GM23338 (cell line): ENCODE measurements around the gene LDLRAD3.

Source experiments
- CREB1 ChIP-seq: fragments of 250-450 bp; sonication (Bioruptor Pico); IDR thresholded peaks from 2 replicates; pipeline ENCODE4 v1.5.0; 2020; ENCODE audit warnings: low read depth, mild to moderate bottlenecking, moderate library complexity
- CTCF ChIP-seq, 2 experiments: fragments of 200-600 bp in 1 of 2; sonication (generic) in 1 of 2; conservative IDR thresholded peaks; 2 replicates each; pipeline versions ENCODE4 v1.5.1 to v1.6.1; 2016 to 2017; ENCODE audit warnings: antibody characterized with exemption in 2 of 2, low read depth in 2 of 2, mild to moderate bottlenecking in 2 of 2, moderate library complexity in 1 of 2
- ETS1 ChIP-seq: IDR thresholded peaks from 2 replicates; pipeline ENCODE4 v1.6.1; 2016; ENCODE audit warnings: antibody characterized with exemption
- EZH2 ChIP-seq: fragments of 200-600 bp; sonication (generic); IDR thresholded peaks from one replicate; pipeline ENCODE4 v1.8.0; 2017; ENCODE audit warnings: antibody characterized with exemption, mild to moderate bottlenecking, low read depth; ENCODE audit not compliant: unreplicated experiment
- EZH2phosphoT487 ChIP-seq: fragments of 200-600 bp; sonication (generic); IDR thresholded peaks from one replicate; pipeline ENCODE4 v1.8.1; 2018; ENCODE audit warnings: antibody characterized with exemption; ENCODE audit not compliant: unreplicated experiment
- JUNB ChIP-seq: IDR thresholded peaks from one replicate; pipeline ENCODE4 v1.6.1; 2016; ENCODE audit warnings: antibody characterized with exemption; ENCODE audit not compliant: unreplicated experiment
- NANOG ChIP-seq: IDR thresholded peaks from 2 replicates; pipeline ENCODE4 v1.6.1; 2016; ENCODE audit warnings: antibody characterized with exemption, borderline replicate concordance
- POLR2AphosphoS5 ChIP-seq: IDR thresholded peaks from 2 replicates; pipeline ENCODE4 v1.6.1; 2016; ENCODE audit warnings: antibody characterized with exemption, low read depth
- REST ChIP-seq: IDR thresholded peaks from one replicate; pipeline ENCODE4 v1.6.1; 2018; ENCODE audit warnings: antibody characterized with exemption; ENCODE audit not compliant: unreplicated experiment
- STAT1 ChIP-seq: IDR thresholded peaks from one replicate; pipeline ENCODE4 v1.6.1; 2016; ENCODE audit warnings: antibody characterized with exemption; ENCODE audit not compliant: unreplicated experiment
- ZNF114 ChIP-seq: fragments of 250-450 bp; sonication (Bioruptor Pico); IDR thresholded peaks from 2 replicates; pipeline ENCODE4 v1.5.0; 2020; ENCODE audit warnings: mild to moderate bottlenecking, moderate library complexity
- ZNF331 ChIP-seq: fragments of 250-450 bp; sonication (Bioruptor Pico); IDR thresholded peaks from 2 replicates; pipeline ENCODE4 v1.5.0; 2020; ENCODE audit warnings: low read depth, mild to moderate bottlenecking, moderate library complexity
- ZNF462 ChIP-seq: fragments of 250-450 bp; sonication (Bioruptor Pico); IDR thresholded peaks from 2 replicates; pipeline ENCODE4 v1.5.0; 2020; ENCODE audit warnings: mild to moderate bottlenecking, moderate library complexity

GRCh38 chr11:36016263-36016662 is 72.4 kb downstream of the LDLRAD3 start:
- TF ChIP-seq REST (no peak), CTCF (conservative IDR thresholded peaks at IDR 0.05; ENCODE audit: low read depth in 2 of 2) (no peak), POLR2AphosphoS5 (no peak), EZH2 (no peak), EZH2phosphoT487 (no peak), ETS1 (no peak), ZNF114 (CRISPR knock-in tag) (no peak), NANOG (no peak), STAT1 (no peak), JUNB (no peak), ZNF331 (CRISPR knock-in tag) (no peak), CREB1 (CRISPR knock-in tag) (no peak), ZNF462 (CRISPR knock-in tag) (no peak)
